ENCODE results near the gene SZT2. TPM values are rescaled to one million over a fixed set of nuclear protein-coding genes. Genes with fewer than 3 reads are reported as not detected.

Gene SZT2
- total and polyA plus RNA-seq, 2 of the 13 experiments (the other 11 are each of a cell fraction or from before 2014, with no cell fraction given), result 8.0 to 8.8 TPM

DNA sequence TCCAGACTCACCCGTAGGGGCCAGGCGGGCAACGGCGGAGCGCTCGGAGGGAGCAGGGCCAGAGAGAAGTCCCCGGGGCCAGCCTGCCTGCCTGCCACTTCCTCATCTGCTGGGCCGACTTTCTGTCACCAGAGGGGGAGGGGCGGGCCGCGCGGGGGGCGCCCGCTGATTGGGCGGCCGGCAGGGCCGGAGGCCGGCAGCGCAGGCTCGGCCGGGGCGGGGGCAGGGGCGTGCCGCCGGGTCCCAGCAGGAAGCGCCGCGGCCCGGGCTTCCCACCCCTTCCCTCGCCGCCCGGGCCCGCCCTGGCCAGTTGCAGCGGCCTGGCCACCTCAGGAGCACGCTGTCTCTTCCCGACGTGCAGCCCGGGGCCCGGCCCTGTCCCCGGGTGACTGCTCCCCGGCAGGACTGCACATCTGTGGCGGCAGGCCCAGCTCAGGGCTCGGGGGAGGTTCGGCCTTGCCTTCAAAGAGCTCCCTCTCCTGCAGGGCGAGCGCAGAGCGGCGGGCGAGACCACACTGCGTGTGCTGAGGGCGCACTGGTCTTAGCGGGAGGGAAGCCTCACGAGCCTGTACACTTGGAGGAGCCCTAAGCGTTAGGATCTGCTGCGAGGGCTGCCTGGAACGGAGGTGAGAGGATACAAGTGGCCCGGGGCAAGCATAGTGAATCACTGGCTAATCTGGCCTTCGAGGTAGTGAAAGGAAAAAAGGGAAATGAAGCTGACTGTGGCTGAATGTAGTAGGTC, 21.6 kb upstream of the SZT2 start, which contains the start of gene ELOVL1 (continued):
- TF ChIP-seq, protein P1, sequence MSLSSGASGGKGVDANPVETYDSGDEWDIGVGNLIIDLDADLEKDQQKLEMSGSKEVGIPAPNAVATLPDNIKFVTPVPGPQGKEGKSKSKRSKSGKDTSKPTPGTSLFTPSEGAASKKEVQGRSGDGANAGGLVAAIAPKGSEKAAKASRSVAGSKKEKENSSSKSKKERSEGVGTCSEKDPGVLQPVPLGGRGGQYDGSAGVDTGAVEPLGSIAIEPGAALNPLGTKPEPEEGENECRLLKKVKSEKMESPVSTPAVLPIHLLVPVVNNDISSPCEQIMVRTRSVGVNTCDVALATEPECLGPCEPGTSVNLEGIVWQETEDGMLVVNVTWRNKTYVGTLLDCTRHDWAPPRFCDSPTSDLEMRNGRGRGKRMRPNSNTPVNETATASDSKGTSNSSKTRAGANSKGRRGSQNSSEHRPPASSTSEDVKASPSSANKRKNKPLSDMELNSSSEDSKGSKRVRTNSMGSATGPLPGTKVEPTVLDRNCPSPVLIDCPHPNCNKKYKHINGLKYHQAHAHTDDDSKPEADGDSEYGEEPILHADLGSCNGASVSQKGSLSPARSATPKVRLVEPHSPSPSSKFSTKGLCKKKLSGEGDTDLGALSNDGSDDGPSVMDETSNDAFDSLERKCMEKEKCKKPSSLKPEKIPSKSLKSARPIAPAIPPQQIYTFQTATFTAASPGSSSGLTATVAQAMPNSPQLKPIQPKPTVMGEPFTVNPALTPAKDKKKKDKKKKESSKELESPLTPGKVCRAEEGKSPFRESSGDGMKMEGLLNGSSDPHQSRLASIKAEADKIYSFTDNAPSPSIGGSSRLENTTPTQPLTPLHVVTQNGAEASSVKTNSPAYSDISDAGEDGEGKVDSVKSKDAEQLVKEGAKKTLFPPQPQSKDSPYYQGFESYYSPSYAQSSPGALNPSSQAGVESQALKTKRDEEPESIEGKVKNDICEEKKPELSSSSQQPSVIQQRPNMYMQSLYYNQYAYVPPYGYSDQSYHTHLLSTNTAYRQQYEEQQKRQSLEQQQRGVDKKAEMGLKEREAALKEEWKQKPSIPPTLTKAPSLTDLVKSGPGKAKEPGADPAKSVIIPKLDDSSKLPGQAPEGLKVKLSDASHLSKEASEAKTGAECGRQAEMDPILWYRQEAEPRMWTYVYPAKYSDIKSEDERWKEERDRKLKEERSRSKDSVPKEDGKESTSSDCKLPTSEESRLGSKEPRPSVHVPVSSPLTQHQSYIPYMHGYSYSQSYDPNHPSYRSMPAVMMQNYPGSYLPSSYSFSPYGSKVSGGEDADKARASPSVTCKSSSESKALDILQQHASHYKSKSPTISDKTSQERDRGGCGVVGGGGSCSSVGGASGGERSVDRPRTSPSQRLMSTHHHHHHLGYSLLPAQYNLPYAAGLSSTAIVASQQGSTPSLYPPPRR (CRISPR knock-in tag; IDR thresholded peaks at IDR 0.05; ENCODE audit: borderline replicate concordance), result no peak
- TF ChIP-seq ZNF720 (CRISPR knock-in tag; IDR thresholded peaks at IDR 0.05) (0 out of 2 replicates have a peak, but pooled peaks have one; percentile 56), BCL6 (CRISPR knock-in tag; IDR thresholded peaks at IDR 0.05) (0 out of 2 replicates have a peak, but pooled peaks have one; percentile 9), ZNF337 (CRISPR knock-in tag; IDR thresholded peaks at IDR 0.05; ENCODE audit: borderline replicate concordance, low read depth) (peak; percentile 93; the same call in 1 of the 2 replicates), ZNF547 (CRISPR knock-in tag; IDR thresholded peaks at IDR 0.05) (peak; percentile 87), FOSL2 (CRISPR knock-in tag; IDR thresholded peaks at IDR 0.05) (0 out of 2 replicates have a peak, but pooled peaks have one; percentile 28), HOXA7 (CRISPR knock-in tag; IDR thresholded peaks at IDR 0.05) (0 out of 2 replicates have a peak, but pooled peaks have one; percentile 20), ZNF878 (CRISPR knock-in tag; IDR thresholded peaks at IDR 0.05) (no peak), MYC (CRISPR knock-in tag; IDR thresholded peaks at IDR 0.05; ENCODE audit: borderline replicate concordance) (peak; percentile 89; the same call in 1 of the 2 replicates), ZNF501 (CRISPR knock-in tag; IDR thresholded peaks at IDR 0.05) (peak; percentile 54; the same call in 1 of the 2 replicates), LCORL (IDR thresholded peaks at IDR 0.05) (no peak), LCORL (CRISPR knock-in tag; IDR thresholded peaks at IDR 0.05) (peak; percentile 10; the same call in 1 of the 2 replicates), ZNF572 (CRISPR knock-in tag; IDR thresholded peaks at IDR 0.05) (no peak), MYNN (CRISPR knock-in tag; IDR thresholded peaks at IDR 0.05; ENCODE audit: low read depth) (peak; percentile 92; the same call in 1 of the 2 replicates), ZFY (CRISPR knock-in tag; IDR thresholded peaks at IDR 0.05) (peak; percentile 99)
- TF ChIP-seq, protein P2, sequence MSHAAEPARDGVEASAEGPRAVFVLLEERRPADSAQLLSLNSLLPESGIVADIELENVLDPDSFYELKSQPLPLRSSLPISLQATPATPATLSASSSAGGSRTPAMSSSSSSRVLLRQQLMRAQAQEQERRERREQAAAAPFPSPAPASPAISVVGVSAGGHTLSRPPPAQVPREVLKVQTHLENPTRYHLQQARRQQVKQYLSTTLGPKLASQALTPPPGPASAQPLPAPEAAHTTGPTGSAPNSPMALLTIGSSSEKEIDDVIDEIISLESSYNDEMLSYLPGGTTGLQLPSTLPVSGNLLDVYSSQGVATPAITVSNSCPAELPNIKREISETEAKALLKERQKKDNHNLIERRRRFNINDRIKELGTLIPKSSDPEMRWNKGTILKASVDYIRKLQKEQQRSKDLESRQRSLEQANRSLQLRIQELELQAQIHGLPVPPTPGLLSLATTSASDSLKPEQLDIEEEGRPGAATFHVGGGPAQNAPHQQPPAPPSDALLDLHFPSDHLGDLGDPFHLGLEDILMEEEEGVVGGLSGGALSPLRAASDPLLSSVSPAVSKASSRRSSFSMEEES (CRISPR knock-in tag; IDR thresholded peaks at IDR 0.05), result peak; percentile 58; the same call in 1 of the 2 replicates
- TF ChIP-seq, protein P3, sequence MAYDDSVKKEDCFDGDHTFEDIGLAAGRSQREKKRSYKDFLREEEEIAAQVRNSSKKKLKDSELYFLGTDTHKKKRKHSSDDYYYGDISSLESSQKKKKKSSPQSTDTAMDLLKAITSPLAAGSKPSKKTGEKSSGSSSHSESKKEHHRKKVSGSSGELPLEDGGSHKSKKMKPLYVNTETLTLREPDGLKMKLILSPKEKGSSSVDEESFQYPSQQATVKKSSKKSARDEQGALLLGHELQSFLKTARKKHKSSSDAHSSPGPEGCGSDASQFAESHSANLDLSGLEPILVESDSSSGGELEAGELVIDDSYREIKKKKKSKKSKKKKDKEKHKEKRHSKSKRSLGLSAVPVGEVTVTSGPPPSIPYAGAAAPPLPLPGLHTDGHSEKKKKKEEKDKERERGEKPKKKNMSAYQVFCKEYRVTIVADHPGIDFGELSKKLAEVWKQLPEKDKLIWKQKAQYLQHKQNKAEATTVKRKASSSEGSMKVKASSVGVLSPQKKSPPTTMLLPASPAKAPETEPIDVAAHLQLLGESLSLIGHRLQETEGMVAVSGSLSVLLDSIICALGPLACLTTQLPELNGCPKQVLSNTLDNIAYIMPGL (CRISPR knock-in tag; IDR thresholded peaks at IDR 0.05; ENCODE audit: borderline replicate concordance in 1 of 2, low read depth in 1 of 2), result peak; percentile 65 to 79
- TF ChIP-seq, protein P4, sequence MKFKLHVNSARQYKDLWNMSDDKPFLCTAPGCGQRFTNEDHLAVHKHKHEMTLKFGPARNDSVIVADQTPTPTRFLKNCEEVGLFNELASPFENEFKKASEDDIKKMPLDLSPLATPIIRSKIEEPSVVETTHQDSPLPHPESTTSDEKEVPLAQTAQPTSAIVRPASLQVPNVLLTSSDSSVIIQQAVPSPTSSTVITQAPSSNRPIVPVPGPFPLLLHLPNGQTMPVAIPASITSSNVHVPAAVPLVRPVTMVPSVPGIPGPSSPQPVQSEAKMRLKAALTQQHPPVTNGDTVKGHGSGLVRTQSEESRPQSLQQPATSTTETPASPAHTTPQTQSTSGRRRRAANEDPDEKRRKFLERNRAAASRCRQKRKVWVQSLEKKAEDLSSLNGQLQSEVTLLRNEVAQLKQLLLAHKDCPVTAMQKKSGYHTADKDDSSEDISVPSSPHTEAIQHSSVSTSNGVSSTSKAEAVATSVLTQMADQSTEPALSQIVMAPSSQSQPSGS (CRISPR knock-in tag; IDR thresholded peaks at IDR 0.05), result peak; percentile 61
